ENCODE measurements around the gene SPRED2.

Gene SPRED2

GRCh38 chr2:65432227-65433190, at the start of gene SPRED2:
TSS of gene SPRED2 (minus strand) at chr2:65432599. CDS start at chr2:65431987, 612 bp downstream.
- peak; percentile 94 for DNase-seq (ENCODE audit: low read depth in 2 of 2)

- no peak for DNase-seq (ENCODE audit: low read depth in 2 of 2)
Measured at GRCh38 chr2:65481961-65482360, 49.6 kb upstream of the SPRED2 start.

- DNase-seq (ENCODE audit: low read depth in 2 of 2): no peak
Measured at GRCh38 chr2:65479524-65479923, 47.1 kb upstream of the SPRED2 start.

GRCh38 chr2:65478498-65479135, 46.2 kb upstream of the SPRED2 start:
- no peak for DNase-seq (ENCODE audit: low read depth in 2 of 2)

- DNase-seq (ENCODE audit: low read depth in 2 of 2): no peak
Measured at GRCh38 chr2:65477590-65477989, 45.2 kb upstream of the SPRED2 start.

- no peak for DNase-seq (ENCODE audit: low read depth in 2 of 2)
Measured at GRCh38 chr2:65476778-65477177, 44.4 kb upstream of the SPRED2 start.

GRCh38 chr2:65475000-65475399, 42.6 kb upstream of the SPRED2 start:
- no peak for DNase-seq (ENCODE audit: low read depth in 2 of 2)

- no peak for DNase-seq (ENCODE audit: low read depth in 2 of 2)
Measured at GRCh38 chr2:65473045-65473444, 40.6 kb upstream of the SPRED2 start.

- no peak for DNase-seq (ENCODE audit: low read depth in 2 of 2)
Measured at GRCh38 chr2:65471409-65471808, 39.0 kb upstream of the SPRED2 start.

GRCh38 chr2:65466551-65466950, 34.2 kb upstream of the SPRED2 start:
- no peak for DNase-seq (ENCODE audit: low read depth in 2 of 2)

- no peak for DNase-seq (ENCODE audit: low read depth in 2 of 2)
Measured at GRCh38 chr2:65465857-65466256, 33.5 kb upstream of the SPRED2 start.

- peak in 1 of 2 experiments; percentile 34 for DNase-seq (ENCODE audit: low read depth in 2 of 2)
Measured at GRCh38 chr2:65465124-65465523, 32.7 kb upstream of the SPRED2 start.

GRCh38 chr2:65464604-65465003, 32.2 kb upstream of the SPRED2 start:
- peak in 1 of 2 experiments; percentile 14 for DNase-seq (ENCODE audit: low read depth in 2 of 2)

- DNase-seq (ENCODE audit: low read depth in 2 of 2): peak in 1 of 2 experiments; percentile 18
Measured at GRCh38 chr2:65458999-65459398, 26.6 kb upstream of the SPRED2 start.

- DNase-seq (ENCODE audit: low read depth in 2 of 2): no peak
Measured at GRCh38 chr2:65456886-65457285, 24.5 kb upstream of the SPRED2 start.

GRCh38 chr2:65456064-65456463, 23.7 kb upstream of the SPRED2 start:
- peak; percentile 76 to 78 for DNase-seq (ENCODE audit: low read depth in 2 of 2)

- DNase-seq (ENCODE audit: low read depth in 2 of 2): no peak
Measured at GRCh38 chr2:65453916-65454315, 21.5 kb upstream of the SPRED2 start.

- no peak for DNase-seq (ENCODE audit: low read depth in 2 of 2)
Measured at GRCh38 chr2:65452150-65452895, 19.9 kb upstream of the SPRED2 start.

GRCh38 chr2:65450810-65451209, 18.4 kb upstream of the SPRED2 start:
- no peak for DNase-seq (ENCODE audit: low read depth in 2 of 2)

- no peak for DNase-seq (ENCODE audit: low read depth in 2 of 2)
Measured at GRCh38 chr2:65450393-65450792, 18.0 kb upstream of the SPRED2 start.

- no peak for DNase-seq (ENCODE audit: low read depth in 2 of 2)
Measured at GRCh38 chr2:65443509-65444186, 11.2 kb upstream of the SPRED2 start.
